ENCODE measurements around the gene GLB1L3.

GRCh38 chr11:134342572-134343340 is 66.6 kb downstream of the GLB1L3 start:
- TF ChIP-seq CTCF (IDR thresholded peaks at IDR 0.05 in 2 of 3, conservative IDR thresholded peaks at IDR 0.05 in 1 of 3; ENCODE audit: borderline replicate concordance in 1 of 3, insufficient read depth in 1 of 3, low read depth in 2 of 3, low read length in 2 of 3) (no peak), EGR1 (IDR thresholded peaks at IDR 0.05; ENCODE audit: low read depth) (no peak)
